Ovary (tissue), 1 donor: ENCODE measurements around the gene DOC2A.

ENCODE experiments used
- EP300 ChIP-seq: sonication (generic); formaldehyde crosslinking; IDR thresholded peaks from one replicate; pipeline ENCODE4 v1.6.1; 2017; ENCODE audit warnings: antibody characterized with exemption
- POLR2A ChIP-seq: fragments of 450-650 bp; IDR thresholded peaks from one replicate; pipeline ENCODE4 v1.6.1; 2017; ENCODE audit warnings: antibody characterized with exemption, mild to moderate bottlenecking, moderate library complexity

- TF ChIP-seq EP300 (no peak), POLR2A (no peak)
These were observed 28.0 kb downstream of the DOC2A start for GRCh38 chr16:29982560-29983419.
